GM11168 (cell line): Measurements from ENCODE around the gene ADI1.

Experiments used
- in situ Hi-C: fragments of 300-500 bp; cut with MboI; formaldehyde crosslinking; loops from one replicate; pipeline ENCODE4 v1.12.0; 2022; ENCODE audit warnings: low sequenced_read_pairs; ENCODE audit not compliant: unreplicated experiment

The ADI1 gene

GRCh38 chr2:3483227-3483985, 35.9 kb downstream of the ADI1 start:
- in situ Hi-C loops: no loop called here

DNA sequence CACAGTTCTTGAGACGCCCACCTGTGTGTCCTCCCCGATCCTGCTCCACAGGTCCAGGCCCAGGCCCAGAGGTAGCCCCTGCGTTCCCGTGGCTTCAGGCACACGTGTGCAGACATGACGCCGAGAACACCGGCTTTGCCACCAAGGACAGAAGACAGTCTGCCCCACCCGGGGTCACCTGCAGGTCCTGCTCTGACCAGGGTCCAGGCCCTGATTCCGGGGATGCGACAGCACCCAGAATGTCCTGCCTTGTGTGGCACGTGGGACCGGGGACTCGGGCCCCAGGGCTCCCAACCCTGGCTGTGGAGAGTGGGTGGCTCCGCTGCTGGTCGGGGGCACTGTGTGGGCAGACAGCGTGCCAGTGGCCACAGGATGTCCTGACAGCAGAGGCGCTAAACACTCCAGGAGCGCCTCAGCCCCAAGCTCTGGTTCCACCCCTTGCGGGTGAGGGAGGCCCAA, 36.9 kb downstream of the ADI1 start:
- in situ Hi-C loops: no loop called here

GRCh38 chr2:3481736-3482362, 37.5 kb downstream of the ADI1 start:
- in situ Hi-C loops: no loop called here

GRCh38 chr2:3481011-3481400, 38.3 kb downstream of the ADI1 start:
- in situ Hi-C loops: no loop called here

- in situ Hi-C loops: no loop called here
Observed at GRCh38 chr2:3480352-3481010, 38.9 kb downstream of the ADI1 start.

DNA sequence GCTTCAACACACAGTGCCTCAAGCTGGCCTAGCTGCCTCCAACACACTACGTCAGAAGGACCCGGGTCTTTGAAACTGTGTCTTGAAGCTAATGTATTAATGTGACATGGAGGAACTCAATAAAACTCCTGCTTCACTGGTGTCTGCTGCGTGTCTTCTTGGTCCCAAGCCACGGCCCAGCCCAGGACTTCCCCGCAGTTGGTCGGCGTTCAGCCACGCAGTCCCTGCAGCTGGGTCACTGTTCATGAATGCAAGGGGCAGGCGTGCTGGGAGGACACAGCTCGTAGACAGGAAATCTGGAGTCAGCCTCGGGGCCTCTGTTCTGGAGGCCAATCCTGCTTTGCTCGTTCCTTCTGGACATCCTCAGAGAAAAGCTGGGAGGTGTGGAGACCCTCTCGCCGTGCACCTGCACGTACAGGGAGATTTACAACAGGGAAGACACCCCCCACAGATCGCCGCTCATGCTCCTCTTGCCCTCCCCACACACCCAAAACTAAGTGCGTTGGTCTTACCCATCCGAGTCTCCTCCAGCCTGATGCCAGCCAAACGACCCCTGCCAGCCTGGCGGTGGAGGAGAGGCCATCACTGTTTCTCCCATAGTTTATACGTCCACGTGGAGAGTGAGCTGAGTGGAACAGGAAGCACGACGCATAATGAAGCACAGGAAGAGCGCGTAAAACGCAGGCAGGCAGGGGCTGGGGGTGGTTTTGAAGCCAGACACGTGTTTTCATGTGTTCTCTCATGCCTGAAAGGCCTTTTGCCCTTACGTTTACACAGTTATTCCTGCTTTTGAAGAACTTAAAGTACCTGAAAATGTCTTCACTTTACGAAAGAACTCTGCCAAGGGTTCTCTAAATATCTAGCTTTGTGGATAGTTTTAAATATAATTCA, 39.7 kb downstream of the ADI1 start:
- in situ Hi-C loops: no loop called here

DNA sequence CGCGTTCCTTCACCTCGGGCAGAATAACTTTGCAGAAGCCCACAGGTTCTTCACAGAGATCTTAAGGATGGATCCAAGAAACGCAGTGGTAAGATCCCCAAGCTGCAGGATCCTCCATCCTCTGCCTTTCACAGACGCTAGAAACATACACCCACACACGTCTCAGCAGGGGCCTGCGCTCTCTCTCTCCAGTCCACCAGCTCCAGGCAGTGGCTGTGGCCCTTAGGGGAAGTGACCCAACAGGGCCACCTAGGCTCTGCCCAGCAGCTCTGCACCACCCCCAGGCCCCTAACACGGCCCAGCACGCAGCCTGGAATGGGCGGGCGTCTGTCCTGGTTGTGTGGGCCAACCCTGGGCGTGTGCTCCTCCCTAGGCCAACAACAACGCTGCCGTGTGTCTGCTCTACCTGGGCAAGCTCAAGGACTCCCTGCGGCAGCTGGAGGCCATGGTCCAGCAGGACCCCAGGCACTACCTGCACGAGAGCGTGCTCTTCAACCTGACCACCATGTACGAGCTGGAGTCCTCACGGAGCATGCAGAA, 40.4 kb downstream of the ADI1 start:
- in situ Hi-C loops: no loop called here

GRCh38 chr2:3476985-3477327, 42.4 kb downstream of the ADI1 start:
- in situ Hi-C loops: no loop called here

DNA sequence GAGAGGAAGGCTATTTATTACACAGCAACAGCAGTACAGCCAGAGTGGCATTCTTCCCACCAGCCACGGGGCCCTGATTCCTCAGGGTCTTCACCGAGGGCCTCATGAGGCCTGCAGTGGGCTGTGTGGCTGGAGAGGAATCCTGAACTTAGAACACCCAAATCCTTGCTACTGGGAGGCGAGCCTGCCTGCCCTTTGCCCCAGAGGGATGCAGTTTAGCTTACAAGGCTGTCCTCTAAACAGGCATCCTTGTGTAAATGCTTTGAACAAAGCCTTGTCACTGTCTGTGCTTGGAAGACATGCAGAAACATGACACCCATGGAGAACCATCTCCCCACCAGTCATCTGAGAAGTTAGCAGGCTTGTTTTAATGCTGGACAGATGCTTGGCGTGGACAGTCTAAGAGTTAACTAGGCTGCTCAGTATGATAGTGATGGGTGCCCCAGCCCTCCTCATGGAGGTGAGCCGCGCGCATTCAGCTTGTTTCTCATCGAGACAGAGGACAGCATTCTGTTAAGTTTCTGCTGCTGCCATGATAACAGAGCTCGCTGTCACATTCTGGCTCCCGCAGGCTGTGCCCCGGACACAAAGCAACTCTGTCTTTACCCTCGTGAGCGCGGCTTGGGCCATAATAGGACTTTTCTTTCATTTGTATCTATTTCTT, 42.9 kb downstream of the ADI1 start:
- in situ Hi-C loops: no loop called here

DNA sequence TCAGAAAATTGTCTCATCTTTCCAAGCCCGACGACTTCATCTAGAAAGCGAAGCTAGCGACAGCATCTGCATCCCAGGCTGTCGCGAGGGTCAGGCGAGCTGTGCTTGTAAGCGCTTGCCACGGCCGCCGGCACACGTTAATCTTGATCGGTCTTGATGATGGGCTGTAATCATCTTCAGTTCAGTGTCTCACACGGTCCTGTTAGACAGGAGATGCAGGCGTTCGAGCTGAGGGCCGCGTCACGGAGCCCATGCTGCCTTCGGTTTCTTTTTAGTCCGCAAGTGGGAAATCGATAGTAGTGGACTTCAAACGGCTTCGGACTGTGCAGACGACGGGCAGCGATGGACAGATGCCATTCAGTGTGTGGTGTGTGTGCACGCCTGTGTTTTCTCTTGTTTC, 43.6 kb downstream of the ADI1 start:
- in situ Hi-C loops: no loop called here

DNA sequence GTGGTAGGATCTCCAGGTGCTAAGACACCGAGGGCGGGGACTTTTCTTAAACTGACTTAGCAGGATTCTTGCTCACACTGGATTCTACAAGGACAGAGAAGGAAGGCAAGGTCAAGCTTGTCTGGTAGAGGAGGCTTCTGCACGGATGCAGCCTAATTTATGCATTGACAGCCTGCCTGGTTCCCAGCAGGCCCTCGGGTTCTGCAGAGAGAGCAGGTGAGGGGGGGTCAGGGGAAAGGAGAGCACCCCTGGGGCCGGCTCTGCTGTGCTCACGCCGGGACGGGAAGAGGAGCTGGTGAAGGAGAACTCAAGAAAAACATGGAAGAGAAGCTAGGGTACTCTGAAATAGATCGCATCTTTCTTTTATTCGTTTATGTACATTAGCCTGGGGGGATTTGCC, 46.4 kb downstream of the ADI1 start:
- in situ Hi-C loops: no loop called here

GRCh38 chr2:3472296-3472695, 47.0 kb downstream of the ADI1 start:
- in situ Hi-C loops: no loop called here

DNA sequence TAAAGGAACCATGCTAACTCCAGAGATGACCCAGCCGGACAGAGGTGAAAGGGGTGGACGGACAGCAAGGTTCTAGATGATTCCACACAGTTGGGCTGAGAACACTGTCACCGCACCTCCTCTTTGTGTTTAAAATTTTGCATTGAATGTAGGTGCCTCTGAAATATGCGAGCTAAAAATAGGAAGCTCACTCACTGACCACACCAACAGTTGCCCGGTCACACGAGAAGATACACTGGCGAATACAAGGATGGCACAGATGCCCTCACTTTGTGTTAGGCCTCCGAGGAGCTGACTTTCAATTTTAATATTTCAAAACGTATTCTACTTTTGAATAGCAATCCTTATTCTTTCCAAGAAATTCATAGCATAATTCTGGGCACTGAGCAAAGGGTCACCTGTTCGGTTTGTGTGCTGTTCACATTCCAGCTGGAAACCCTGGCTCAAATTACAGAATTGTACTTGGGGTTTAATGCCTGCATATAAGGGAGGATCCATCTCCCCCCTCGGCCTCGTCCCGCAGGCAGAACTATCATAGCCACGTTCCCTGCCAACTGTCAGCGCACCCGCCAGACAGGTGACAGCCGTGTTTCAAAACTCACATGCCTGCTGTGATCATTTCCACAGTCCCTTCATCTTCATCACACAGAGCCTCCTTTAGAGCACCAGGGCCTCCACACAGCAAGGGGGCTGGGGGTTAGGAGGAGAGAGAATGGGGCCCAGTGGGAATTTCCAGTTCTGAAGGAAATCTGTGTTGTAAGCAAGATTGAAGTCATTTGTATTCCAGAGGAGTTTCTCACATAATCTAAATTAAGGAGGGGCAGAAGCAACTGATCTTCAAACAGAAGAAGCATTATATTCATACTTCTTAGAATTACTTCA, 48.2 kb downstream of the ADI1 start:
- in situ Hi-C loops: no loop called here

DNA sequence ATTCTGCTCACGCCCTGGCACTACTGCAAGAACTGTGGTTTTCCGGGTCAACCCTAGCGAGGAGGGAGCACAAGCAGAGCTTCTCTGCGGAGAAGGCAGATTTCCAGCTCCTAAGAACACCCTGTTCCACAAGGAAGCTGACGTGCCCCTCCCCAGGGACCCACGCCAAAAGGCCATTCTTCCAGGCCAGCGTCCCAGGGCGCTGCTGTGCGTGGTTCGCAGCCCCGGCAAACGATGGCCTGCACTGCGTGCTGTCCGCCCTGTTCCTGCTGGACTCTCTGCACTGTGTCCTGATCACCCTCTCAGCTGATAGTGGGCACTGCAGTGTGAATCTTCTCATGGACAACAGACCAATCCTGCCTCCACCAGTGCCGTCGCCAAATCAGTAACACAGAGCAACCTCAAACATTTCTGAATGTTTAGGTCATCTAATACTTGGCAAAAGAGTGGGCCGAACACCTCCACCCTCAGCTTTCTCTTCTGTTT, 49.1 kb downstream of the ADI1 start:
- in situ Hi-C loops: no loop called here

DNA sequence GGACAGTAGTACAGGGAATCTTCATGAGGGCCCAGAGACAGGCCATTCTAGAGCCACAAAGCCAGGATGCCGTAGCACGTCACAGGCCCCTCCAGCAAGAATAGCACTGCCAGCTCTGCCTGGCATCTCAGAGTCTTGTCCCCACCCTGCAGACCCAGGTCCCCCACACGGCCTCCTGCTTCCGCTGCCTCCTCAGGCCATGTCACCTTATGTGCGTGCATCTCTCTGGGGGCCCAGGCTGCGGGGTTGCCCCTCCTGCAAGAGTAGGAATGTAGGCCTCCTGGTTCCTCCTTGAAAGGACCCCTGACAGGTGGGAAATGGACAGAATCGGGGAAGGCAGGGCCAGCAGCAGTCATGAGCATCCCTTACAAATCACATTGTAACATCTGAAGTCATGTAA, 49.8 kb downstream of the ADI1 start:
- in situ Hi-C loops: no loop called here

- in situ Hi-C loops: no loop called here
Observed at GRCh38 chr2:3468296-3468988, 50.9 kb downstream of the ADI1 start.

DNA sequence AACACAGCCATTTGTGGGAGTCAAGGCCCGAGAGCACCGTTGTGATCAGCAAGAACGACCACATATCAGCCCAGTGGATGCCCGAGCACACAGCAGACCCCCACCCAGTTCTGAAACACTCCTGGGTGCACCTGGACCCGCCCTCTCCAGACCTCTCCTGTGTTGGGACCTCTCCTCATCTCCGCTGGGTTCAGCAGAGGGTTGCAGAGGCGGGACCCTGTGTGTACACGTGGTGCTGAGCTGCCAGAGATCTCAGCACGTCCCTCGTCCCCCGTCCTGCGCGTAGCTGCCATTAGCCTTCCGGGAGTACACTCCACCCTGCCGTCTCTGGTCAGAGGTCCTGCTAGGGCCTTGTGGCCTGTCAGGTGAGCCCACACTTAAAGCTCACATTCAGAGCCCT, 51.7 kb downstream of the ADI1 start:
- in situ Hi-C loops: no loop called here

GRCh38 chr2:3466966-3467365, 52.4 kb downstream of the ADI1 start:
- in situ Hi-C loops: no loop called here
